Measurements from ENCODE around the gene LRRC26.

Gene LRRC26

DNA sequence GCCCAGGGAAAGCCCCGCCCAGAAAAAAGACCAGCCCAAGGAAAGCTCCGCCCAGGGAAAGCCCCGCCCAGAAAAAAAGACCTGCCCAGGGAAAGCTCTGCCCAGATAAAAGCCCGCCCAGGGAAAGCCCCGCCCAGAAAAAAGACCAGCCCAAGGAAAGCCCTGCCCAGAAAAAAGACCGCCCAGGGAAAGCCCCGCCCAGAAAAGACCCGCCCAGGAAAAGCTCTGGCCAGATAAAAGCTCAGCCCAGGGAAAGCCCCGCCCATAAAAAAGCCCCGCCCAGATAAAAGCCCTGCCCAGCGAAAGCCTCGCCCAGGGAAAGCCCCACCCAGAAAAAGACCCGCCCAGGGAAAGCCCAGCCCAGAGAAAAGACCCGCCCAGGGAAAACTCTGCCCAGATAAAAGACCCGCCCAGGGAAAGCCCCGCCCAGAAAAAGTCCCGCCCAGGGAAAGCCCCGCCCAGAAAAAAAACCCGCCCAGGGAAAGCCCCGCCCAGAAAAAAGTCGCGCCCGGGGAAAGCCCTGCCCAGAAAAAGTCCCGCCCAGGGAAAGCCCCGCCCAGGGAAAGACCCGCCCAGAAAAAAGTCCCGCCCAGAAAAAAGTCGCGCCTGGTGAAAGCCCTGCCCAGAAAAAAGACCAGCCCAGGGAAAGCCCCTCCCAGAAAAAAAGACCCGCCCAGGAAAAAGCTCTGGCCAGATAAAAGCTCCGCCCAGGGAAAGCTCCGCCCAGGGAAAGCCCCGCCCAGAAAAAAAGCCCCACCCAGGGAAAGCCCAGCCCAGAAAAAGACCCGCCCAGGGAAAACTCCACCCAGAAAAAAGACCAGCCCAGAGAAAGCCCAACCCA lies 19.0 kb downstream of the LRRC26 start:
- Histone ChIP-seq H3K79me2 (ENCODE audit: insufficient read depth, low read length) (no peaks in the 10 kb centered on the region), H4K20me1 (ENCODE audit: insufficient read depth, low read length) (no peaks in the 10 kb centered on the region), H3K27me3 (ENCODE audit: insufficient read depth, low read length, poor library complexity) (no peaks in the 10 kb centered on the region), H3K4me3 (ENCODE audit: low read depth in 1 of 2, low read length in 2 of 2) (no peak overlapping the region), H3K27ac (ENCODE audit: low read length) (no peak overlapping the region), H3K4me1 (ENCODE audit: insufficient read depth, low read length) (no peaks in the 10 kb centered on the region), H3K36me3 (ENCODE audit: insufficient read depth, low read length) (no peaks in the 10 kb centered on the region), H2AFZ (ENCODE audit: low read depth, low read length) (no peak overlapping the region), H3K9me3 (ENCODE audit: insufficient read depth, low read length, severe bottlenecking) (no peaks in the 10 kb centered on the region), H3K9ac (ENCODE audit: low read depth, low read length) (no peak overlapping the region), H3K4me2 (ENCODE audit: insufficient read depth, low read length) (no peak overlapping the region)
- TF ChIP-seq, protein P1, sequence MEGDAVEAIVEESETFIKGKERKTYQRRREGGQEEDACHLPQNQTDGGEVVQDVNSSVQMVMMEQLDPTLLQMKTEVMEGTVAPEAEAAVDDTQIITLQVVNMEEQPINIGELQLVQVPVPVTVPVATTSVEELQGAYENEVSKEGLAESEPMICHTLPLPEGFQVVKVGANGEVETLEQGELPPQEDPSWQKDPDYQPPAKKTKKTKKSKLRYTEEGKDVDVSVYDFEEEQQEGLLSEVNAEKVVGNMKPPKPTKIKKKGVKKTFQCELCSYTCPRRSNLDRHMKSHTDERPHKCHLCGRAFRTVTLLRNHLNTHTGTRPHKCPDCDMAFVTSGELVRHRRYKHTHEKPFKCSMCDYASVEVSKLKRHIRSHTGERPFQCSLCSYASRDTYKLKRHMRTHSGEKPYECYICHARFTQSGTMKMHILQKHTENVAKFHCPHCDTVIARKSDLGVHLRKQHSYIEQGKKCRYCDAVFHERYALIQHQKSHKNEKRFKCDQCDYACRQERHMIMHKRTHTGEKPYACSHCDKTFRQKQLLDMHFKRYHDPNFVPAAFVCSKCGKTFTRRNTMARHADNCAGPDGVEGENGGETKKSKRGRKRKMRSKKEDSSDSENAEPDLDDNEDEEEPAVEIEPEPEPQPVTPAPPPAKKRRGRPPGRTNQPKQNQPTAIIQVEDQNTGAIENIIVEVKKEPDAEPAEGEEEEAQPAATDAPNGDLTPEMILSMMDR (IDR thresholded peaks at IDR 0.05; ENCODE audit: borderline replicate concordance, extremely low read depth, low read length, poor library complexity, severe bottlenecking) = no peak
- no peak for TF ChIP-seq EZH2 (IDR thresholded peaks at IDR 0.05; ENCODE audit: borderline replicate concordance, low read depth, low read length, severe bottlenecking)
- DNase-seq = peak; percentile 62
- peak; percentile 34; the same call in 2 of the 3 replicates for ATAC-seq (ENCODE audit: insufficient read depth, low read depth)

DNA sequence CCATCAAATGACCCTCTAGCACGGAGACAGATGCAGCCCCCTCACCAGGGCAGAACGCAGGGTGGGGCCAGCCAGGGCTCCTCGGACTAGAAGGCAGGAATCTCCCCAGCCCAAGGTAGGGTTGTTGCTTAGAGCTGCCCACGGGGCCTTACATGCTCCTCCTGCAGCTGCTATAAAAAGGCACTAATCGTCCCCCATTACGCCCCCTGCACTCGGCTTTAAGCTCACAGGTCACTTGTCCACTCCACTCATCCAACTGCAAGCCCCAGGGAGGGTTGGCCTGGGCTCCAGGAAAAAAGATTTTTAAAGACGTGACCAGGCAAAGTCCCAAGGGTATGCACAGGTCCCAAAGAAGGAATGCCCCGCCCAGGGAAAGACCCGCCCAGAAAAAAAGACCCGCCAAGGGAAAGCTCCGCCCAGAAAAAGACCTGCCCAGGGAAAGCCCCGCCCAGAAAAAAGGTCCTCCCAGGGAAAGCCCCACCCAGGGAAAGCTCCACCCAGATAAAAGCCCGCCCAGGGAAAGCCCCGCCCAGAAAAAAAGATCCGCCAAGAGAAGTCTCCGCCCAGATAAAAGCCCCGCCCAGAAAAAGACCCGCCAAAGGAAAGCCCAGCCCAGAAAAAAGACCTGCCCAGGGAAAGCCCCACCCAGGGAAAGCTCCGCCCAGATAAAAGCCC lies 19.8 kb downstream of the LRRC26 start:
- Histone ChIP-seq H3K79me2 (ENCODE audit: insufficient read depth, low read length) (no peaks in the 10 kb centered on the region), H3K27ac (ENCODE audit: low read length) (no peak overlapping the region), H3K4me3 (ENCODE audit: low read depth in 1 of 2, low read length in 2 of 2) (no peak overlapping the region), H3K9me3 (ENCODE audit: insufficient read depth, low read length, severe bottlenecking) (no peaks in the 10 kb centered on the region), H3K9ac (ENCODE audit: low read depth, low read length) (no peak overlapping the region), H2AFZ (ENCODE audit: low read depth, low read length) (no peak overlapping the region), H3K27me3 (ENCODE audit: insufficient read depth, low read length, poor library complexity) (no peaks in the 10 kb centered on the region), H4K20me1 (ENCODE audit: insufficient read depth, low read length) (no peaks in the 10 kb centered on the region), H3K4me2 (ENCODE audit: insufficient read depth, low read length) (no peak overlapping the region), H3K4me1 (ENCODE audit: insufficient read depth, low read length) (no peaks in the 10 kb centered on the region), H3K36me3 (ENCODE audit: insufficient read depth, low read length) (no peaks in the 10 kb centered on the region)
- TF ChIP-seq, protein P1 (IDR thresholded peaks at IDR 0.05; ENCODE audit: borderline replicate concordance, extremely low read depth, low read length, poor library complexity, severe bottlenecking) = no peak
- ATAC-seq (ENCODE audit: insufficient read depth, low read depth) = no peak
- no peak for DNase-seq

DNA sequence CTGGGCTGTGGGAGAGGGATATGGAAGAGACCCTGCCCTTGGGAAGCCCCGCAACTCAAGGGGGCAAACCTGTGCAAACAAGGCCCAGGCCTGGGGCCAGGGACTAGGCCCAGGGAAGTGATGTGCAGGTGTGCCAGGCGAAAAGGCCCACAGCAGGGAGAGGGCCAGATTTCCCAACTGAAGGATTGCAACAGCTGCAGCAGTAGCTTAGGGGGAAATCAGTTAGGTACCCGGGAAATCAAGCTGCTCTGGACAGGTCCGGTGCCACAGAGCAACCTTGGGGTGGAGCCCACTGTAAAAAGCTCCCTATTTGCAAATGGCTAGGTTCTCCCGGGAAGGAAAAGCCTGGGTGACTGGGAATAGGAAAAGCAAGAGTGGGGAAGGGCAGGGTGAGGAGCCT lies 20.5 kb downstream of the LRRC26 start:
- no peaks in the 10 kb centered on the region for H3K79me2 ChIP-seq (ENCODE audit: insufficient read depth, low read length)
- H4K20me1 ChIP-seq (ENCODE audit: insufficient read depth, low read length) = no peaks in the 10 kb centered on the region
- DNase-seq (no peak), ATAC-seq (ENCODE audit: insufficient read depth, low read depth) (no peak)
- no peak overlapping the region for H3K4me3 ChIP-seq (ENCODE audit: low read depth in 1 of 2, low read length in 2 of 2)
- no peaks in the 10 kb centered on the region for H3K27me3 ChIP-seq (ENCODE audit: insufficient read depth, low read length, poor library complexity)
- no peak overlapping the region for H3K9ac ChIP-seq (ENCODE audit: low read depth, low read length)
- H2AFZ ChIP-seq (ENCODE audit: low read depth, low read length) = no peak overlapping the region
- H3K27ac ChIP-seq (ENCODE audit: low read length) = no peak overlapping the region
- H3K36me3 ChIP-seq (ENCODE audit: insufficient read depth, low read length) = no peaks in the 10 kb centered on the region
- TF ChIP-seq, protein P1 (IDR thresholded peaks at IDR 0.05; ENCODE audit: borderline replicate concordance, extremely low read depth, low read length, poor library complexity, severe bottlenecking) = no peak
- TF ChIP-seq EZH2 (IDR thresholded peaks at IDR 0.05; ENCODE audit: borderline replicate concordance, low read depth, low read length, severe bottlenecking) = no peak
- H3K4me1 ChIP-seq (ENCODE audit: insufficient read depth, low read length) = no peaks in the 10 kb centered on the region
- H3K4me2 ChIP-seq (ENCODE audit: insufficient read depth, low read length) = no peak overlapping the region
- H3K9me3 ChIP-seq (ENCODE audit: insufficient read depth, low read length, severe bottlenecking) = no peaks in the 10 kb centered on the region
